MM.1S (cell line): ENCODE data around the gene ASB2.

Source experiments
- DNase-seq: peaks from one replicate; pipeline ENCODE4 v3.0.0-alpha.2; 2015
- H2AFZ ChIP-seq: fragments of 300-600 bp; sonication (generic); 2 replicates; pipeline ENCODE4 v1.6.0; 2016; ENCODE audit warnings: antibody characterized with exemption, low read length
- H3F3A ChIP-seq: fragments of 300-600 bp; sonication (generic); 2 replicates; pipeline ENCODE4 v1.6.1; 2016; ENCODE audit warnings: mild to moderate bottlenecking, antibody characterized with exemption, low read length, moderate library complexity, mixed read lengths; ENCODE audit not compliant: insufficient read depth
- H3K27ac ChIP-seq: fragments of 300-600 bp; sonication (generic); 2 replicates; pipeline ENCODE4 v1.5.1; 2016; ENCODE audit warnings: mild to moderate bottlenecking, low read length
- H3K27me3 ChIP-seq: fragments of 300-600 bp; sonication (generic); replicated peaks from 2 replicates; pipeline ENCODE4 v1.6.0; 2016; ENCODE audit warnings: low read length; ENCODE audit not compliant: insufficient read depth
- H3K36me3 ChIP-seq: fragments of 300-600 bp; sonication (generic); replicated peaks from 2 replicates; pipeline ENCODE4 v1.6.1; 2016; ENCODE audit warnings: mild to moderate bottlenecking, low read length, mixed read lengths; ENCODE audit not compliant: insufficient read depth
- H3K4me1 ChIP-seq: fragments of 300-600 bp; sonication (generic); 2 replicates; pipeline ENCODE4 v1.6.1; 2016; ENCODE audit warnings: low read length, mixed read lengths
- H3K4me2 ChIP-seq: fragments of 300-600 bp; sonication (generic); 2 replicates; pipeline ENCODE4 v1.6.0; 2016; ENCODE audit warnings: low read depth, low read length
- H3K4me3 ChIP-seq: fragments of 300-600 bp; sonication (generic); 2 replicates; pipeline ENCODE4 v1.5.1; 2016; ENCODE audit warnings: low read length, mixed read lengths
- H3K79me2 ChIP-seq: fragments of 300-600 bp; sonication (generic); 2 replicates; pipeline ENCODE4 v1.6.1; 2016; ENCODE audit warnings: mixed run types, low read length, mixed read lengths
- H3K9ac ChIP-seq: fragments of 300-600 bp; sonication (generic); 2 replicates; pipeline ENCODE4 v1.6.1; 2016; ENCODE audit warnings: low read length, mixed read lengths
- H3K9me2 ChIP-seq: fragments of 300-600 bp; sonication (generic); replicated peaks from 2 replicates; pipeline ENCODE4 v1.6.1; 2016; ENCODE audit warnings: mild to moderate bottlenecking, low read length, mixed read lengths; ENCODE audit not compliant: insufficient read depth
- H3K9me3 ChIP-seq: fragments of 300-600 bp; sonication (generic); replicated peaks from 2 replicates; pipeline ENCODE4 v1.6.1; 2016; ENCODE audit warnings: mild to moderate bottlenecking, low read length, mixed read lengths; ENCODE audit not compliant: insufficient read depth
- H4K20me1 ChIP-seq: fragments of 300-600 bp; sonication (generic); 2 replicates; pipeline ENCODE4 v1.6.1; 2016; ENCODE audit warnings: mild to moderate bottlenecking, low read length, moderate library complexity, mixed read lengths; ENCODE audit not compliant: insufficient read depth
- CTCF ChIP-seq: fragments of 300-600 bp; sonication (generic); IDR thresholded peaks from 2 replicates; pipeline ENCODE4 v1.5.1; 2016; ENCODE audit warnings: antibody characterized with exemption, low read length, mixed read lengths
- EZH2 ChIP-seq: fragments of 300-600 bp; sonication (generic); optimal IDR thresholded peaks from 2 replicates; pipeline ENCODE3; 2017; ENCODE audit warnings: low read depth, mild to moderate bottlenecking, antibody characterized with exemption, low read length, mixed read lengths
- EZH2phosphoT487 ChIP-seq: fragments of 300-600 bp; sonication (generic); IDR thresholded peaks from 2 replicates; pipeline ENCODE4 v1.6.1; 2018; ENCODE audit warnings: antibody characterized with exemption, low read length

The ASB2 gene

GRCh38 chr14:94022532-94023411 lies 46.4 kb upstream of the ASB2 start:
- no peaks in the 10 kb centered on the region for H3K9me2 ChIP-seq
- H3K79me2 ChIP-seq, result no peaks in the 10 kb centered on the region
- no peaks in the 10 kb centered on the region for H3K36me3 ChIP-seq
- TF ChIP-seq CTCF (no peak), EZH2phosphoT487 (no peak), EZH2 (no peak)
- H3F3A ChIP-seq, result peaks cover 21% of the 10 kb centered on the region
- H3K27me3 ChIP-seq, result no peaks in the 10 kb centered on the region
- peak overlapping the region; percentile 46; the same call in 1 of the 2 replicates for H3K9ac ChIP-seq
- peak overlapping the region; percentile 94 for H3K27ac ChIP-seq
- H3K4me2 ChIP-seq, result peak overlapping the region; percentile 65; the same call in 1 of the 2 replicates
- no peak overlapping the region for H3K4me3 ChIP-seq
- H2AFZ ChIP-seq, result no peak overlapping the region
- no peak for DNase-seq
- H3K4me1 ChIP-seq, result peaks cover 34% of the 10 kb centered on the region
- no peaks in the 10 kb centered on the region for H3K9me3 ChIP-seq
- no peaks in the 10 kb centered on the region for H4K20me1 ChIP-seq

GRCh38 chr14:94021416-94022157 lies 45.2 kb upstream of the ASB2 start:
- no peak for TF ChIP-seq EZH2phosphoT487
- TF ChIP-seq CTCF, result no peak
- no peak for TF ChIP-seq EZH2
- H3K27me3 ChIP-seq, result no peaks in the 10 kb centered on the region
- peaks cover 34% of the 10 kb centered on the region for H3K4me1 ChIP-seq
- H3K9me3 ChIP-seq, result no peaks in the 10 kb centered on the region
- peak overlapping the region; percentile 65 for H3K4me2 ChIP-seq
- H3K9ac ChIP-seq, result peak overlapping the region; percentile 46
- DNase-seq, result peak; percentile 78
- H3K27ac ChIP-seq, result peak overlapping the region; percentile 94
- no peak overlapping the region for H3K4me3 ChIP-seq
- peak overlapping the region; percentile 52; the same call in 1 of the 2 replicates for H2AFZ ChIP-seq
- no peaks in the 10 kb centered on the region for H3K9me2 ChIP-seq
- no peaks in the 10 kb centered on the region for H4K20me1 ChIP-seq
- H3K36me3 ChIP-seq, result no peaks in the 10 kb centered on the region
- H3F3A ChIP-seq, result peaks cover 21% of the 10 kb centered on the region
- H3K79me2 ChIP-seq, result no peaks in the 10 kb centered on the region

GRCh38 chr14:94021001-94021400 lies 44.6 kb upstream of the ASB2 start:
- Histone ChIP-seq H3K36me3 (no peaks in the 10 kb centered on the region), H3K27ac (peak overlapping the region; percentile 94), H3K4me1 (peaks cover 34% of the 10 kb centered on the region), H3K9me2 (no peaks in the 10 kb centered on the region), H3F3A (peaks cover 21% of the 10 kb centered on the region), H3K9ac (peak overlapping the region; percentile 46; the same call in 1 of the 2 replicates), H2AFZ (no peak overlapping the region), H3K4me2 (peak overlapping the region; percentile 65), H4K20me1 (no peaks in the 10 kb centered on the region), H3K79me2 (no peaks in the 10 kb centered on the region), H3K27me3 (no peaks in the 10 kb centered on the region), H3K9me3 (no peaks in the 10 kb centered on the region), H3K4me3 (no peak overlapping the region)
- no peak for DNase-seq
- no peak for TF ChIP-seq EZH2phosphoT487
- no peak for TF ChIP-seq CTCF
- TF ChIP-seq EZH2, result no peak
